ENCODE measurements around the gene TRDMT1. TPM values are rescaled to one million over a fixed set of nuclear protein-coding genes. Genes with fewer than 3 reads are reported as not detected.

TRDMT1 gene, protein sequence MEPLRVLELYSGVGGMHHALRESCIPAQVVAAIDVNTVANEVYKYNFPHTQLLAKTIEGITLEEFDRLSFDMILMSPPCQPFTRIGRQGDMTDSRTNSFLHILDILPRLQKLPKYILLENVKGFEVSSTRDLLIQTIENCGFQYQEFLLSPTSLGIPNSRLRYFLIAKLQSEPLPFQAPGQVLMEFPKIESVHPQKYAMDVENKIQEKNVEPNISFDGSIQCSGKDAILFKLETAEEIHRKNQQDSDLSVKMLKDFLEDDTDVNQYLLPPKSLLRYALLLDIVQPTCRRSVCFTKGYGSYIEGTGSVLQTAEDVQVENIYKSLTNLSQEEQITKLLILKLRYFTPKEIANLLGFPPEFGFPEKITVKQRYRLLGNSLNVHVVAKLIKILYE
- polyA plus RNA-seq (ENCODE audit: insufficient read length): 16.9 TPM
- long read RNA-seq, donor 1, full-length matches to known transcripts: 3 of 3 reads
- long read RNA-seq, donor 1, partial matches to known transcripts: 0 of 3 reads
- long read RNA-seq, donor 1, other reads (novel, unspliced or antisense): 0 of 3 reads
- long read RNA-seq, donor 2, partial matches to known transcripts: 0 of 1 reads
- long read RNA-seq, donor 2, other reads (novel, unspliced or antisense): 0 of 1 reads
- long read RNA-seq, donor 3, full-length matches to known transcripts: 3 of 3 reads
- long read RNA-seq, donor 3, partial matches to known transcripts: 0 of 3 reads
- long read RNA-seq, donor 3, other reads (novel, unspliced or antisense): 0 of 3 reads
- long read RNA-seq, donor 4: 0 reads
- long read RNA-seq, donor 5, partial matches to known transcripts: 0 of 2 reads
- long read RNA-seq, donor 5, other reads (novel, unspliced or antisense): 0 of 2 reads
- long read RNA-seq, donor 6, partial matches to known transcripts: 0 of 2 reads
- long read RNA-seq, donor 6, other reads (novel, unspliced or antisense): 0 of 2 reads
- long read RNA-seq, donor 7, partial matches to known transcripts: 0 of 2 reads
- long read RNA-seq, donor 7, other reads (novel, unspliced or antisense): 0 of 2 reads
- long read RNA-seq, donor 8: 0 reads

DNA sequence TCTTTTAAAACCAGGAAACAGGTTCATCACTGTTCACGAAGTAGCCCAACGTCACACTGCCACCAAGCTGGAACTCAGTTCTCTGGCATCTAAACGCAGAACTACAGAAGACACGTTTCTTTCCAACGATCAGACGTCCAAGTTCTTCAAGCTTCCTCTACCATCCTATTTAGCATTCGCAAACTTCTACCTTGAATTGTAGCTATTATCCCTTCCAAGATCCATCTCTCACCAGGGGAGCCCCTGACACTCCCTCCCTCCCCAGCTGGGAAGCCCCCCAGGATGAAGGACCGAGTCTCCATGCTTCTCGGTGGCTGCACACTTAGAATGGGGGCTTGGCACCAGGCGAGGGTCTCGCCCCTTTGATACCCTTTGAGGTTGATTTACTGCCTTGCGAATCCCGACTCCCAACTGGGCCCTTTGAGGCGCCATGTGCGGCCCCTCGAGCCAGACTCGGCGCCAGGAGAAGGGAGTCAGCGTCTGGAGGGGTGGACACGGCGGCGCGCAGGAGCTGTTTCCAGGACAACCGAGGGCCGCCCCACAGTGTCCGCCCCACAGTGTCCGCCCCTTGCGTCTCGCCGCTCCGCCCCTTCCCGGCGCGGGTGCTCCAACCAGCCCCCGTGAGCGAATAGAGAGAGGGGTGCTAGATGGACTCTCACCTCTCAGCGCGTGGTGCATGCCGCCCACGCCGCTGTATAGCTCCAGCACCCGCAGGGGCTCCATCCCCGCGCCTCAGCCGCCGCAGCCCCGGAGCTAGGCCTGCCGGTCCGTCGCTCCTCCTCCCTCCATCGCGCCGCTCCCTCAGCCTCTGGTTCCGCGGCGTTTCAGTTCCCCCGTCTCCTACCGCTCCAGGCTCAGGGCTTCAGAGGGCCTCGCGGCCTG is at the start of gene TRDMT1:
TRDMT1 (minus strand) TSS at position 761 of the 882 bp plus-strand sequence; CDS start at position 723, 38 bp downstream.
- DNase-seq: peak; percentile 88

DNA sequence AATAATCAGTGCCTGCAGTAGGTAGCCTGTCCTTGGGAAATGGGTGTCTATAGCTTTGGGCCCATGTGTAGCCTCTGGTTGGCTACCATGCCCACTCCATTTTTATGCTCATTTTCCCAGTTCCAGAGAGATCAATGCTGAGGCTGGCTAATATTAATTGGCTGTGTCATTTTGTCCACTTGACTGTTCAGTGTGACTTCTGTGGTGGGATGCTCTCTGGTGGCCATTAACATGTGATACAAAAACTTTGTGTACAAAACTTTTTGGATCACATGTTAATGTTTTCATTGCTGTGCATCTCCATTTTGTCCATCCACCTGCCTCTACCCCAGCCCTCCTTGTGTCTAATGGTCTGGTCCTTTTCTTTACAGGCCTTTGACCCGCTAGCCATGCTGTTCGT is 49.3 kb upstream of the TRDMT1 start:
- DNase-seq: no peak

DNA sequence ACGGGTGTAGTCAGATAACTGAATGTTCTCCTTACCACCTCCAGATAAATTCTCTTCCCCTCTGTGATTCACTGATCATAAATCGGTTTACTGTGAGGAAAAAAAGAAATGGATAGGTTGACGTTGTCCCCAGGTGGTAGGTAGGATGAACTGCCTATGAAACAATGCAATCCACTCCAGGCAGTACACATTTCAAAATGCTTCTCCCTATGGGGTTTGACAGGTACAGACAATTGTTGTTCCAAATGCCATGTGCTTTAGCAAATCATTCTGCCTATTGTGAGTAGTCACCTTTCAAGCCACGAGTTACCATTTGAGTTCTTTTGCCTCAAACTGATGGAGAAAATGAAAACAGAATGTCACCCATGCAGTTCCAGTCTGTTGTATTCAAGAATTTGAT is 48.3 kb upstream of the TRDMT1 start:
- DNase-seq: no peak

DNA sequence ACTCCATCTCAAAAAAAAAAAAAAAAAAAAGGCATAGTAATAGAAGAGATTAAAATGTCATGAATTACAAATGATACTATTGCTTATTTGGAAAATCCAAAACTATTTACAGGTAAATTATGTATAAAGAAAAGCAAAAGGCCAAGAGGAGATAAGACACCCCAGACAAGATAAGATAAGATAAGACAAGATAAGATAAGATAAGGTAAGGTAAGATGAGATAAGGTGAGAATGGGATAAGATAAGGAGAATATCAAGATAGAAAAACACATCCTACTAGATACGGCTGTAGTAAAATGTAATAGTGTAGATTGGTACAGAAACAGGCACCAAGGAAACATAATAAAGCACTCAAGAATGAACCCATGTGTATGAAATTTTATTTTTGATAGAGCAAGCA is 47.5 kb upstream of the TRDMT1 start:
- no peak for DNase-seq

DNA sequence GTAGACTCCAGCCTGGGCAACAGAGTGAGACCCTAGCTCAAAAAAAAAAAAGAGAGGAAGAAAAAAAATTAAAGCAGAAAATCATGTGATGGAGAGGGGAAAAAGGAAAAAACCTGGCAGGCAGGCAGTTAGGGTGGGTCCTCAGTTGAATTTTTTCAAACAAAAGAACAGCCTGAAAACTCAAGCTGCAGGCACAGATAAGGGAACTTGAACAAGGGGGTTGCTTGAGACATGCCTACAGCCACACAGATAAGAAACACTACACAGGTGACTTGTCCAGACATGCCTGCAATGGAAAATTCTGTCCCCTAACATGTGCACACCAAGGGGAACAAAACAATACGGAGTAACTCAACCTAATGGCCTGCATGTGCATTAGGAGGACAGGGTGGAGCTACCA is 45.7 kb upstream of the TRDMT1 start:
- no peak for DNase-seq

DNA sequence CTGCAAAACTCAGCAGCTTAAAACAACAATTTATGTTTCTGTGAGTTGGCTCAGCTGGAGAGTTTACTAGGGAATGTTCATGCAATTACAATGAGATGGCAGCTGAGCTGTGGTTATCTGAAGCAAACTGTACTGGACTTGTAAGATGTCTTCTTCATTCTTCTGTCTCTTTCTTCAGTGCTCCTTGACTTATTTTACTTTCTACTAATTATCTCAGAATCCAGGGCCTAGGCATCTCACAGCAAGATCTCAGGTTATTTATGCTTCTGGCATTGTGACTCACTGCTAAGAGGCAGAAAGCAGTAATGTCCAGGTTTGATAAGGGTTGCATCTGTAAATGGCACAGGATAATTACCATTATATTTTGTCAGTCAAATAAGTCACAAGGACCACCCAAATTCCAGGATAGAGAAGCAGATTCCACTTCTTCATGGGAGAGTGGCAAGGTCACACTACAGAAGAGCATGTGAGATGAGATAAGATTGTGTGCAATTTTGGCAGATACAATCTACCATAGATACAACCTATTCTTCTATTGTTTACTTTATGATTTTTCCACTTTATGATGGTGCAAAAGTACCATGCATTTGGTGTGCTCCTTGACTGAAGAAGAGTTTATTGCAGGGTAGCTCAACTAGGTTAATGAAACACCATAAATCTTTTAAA is 43.4 kb upstream of the TRDMT1 start:
- no peak for DNase-seq

DNA sequence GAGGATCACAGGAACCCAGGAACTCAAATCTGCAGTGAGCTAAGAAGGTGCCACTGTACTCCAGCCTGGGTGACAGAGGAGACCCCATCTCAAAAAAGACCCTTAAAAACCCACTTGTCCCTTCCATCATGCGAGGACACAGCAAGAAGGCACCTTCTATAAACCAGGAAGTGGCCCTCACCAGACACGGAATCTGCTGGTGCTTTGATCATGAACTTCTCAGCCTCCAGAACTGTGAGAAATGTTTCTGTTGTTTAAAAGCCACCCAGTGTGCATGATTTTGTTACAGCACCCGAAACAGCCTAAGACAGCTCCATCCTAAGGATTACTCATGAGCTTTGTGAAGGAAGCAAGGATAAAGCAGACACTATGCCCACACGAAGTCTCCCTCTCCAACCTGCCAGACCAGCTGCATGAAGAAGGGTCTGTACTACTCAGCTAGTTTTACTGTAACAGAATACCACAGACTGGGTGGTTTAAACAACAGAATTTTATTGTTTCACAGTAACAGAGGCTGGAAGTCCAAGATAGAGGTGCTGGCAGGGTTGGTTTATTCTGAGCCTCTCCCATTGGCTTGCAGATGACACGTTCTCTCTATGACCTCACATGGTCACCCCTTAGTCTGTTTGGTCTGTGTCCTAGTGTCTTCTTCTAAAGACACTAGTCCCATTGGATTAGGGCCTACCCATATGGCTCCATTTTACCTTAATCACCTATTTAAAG is 40.3 kb upstream of the TRDMT1 start:
- DNase-seq: no peak

DNA sequence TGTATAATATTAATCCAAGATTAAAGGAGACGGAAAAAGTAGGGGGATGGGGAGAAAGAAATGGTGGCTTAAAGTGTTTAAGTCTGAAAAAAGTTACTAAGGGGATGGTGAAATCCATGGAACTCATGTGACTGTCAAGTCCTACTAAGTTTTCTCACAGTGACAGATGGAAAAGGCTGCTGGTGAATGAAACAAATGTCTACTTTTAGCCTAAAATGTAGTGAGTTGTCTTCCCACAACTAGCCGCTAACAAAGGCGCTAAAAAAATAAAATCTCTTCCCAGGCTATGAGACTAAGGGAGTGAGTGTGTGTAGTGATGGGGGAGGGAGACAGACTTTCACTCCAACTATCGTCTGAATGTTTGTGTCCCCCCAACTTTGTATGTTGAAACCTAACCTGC is 39.1 kb upstream of the TRDMT1 start:
- no peak for DNase-seq

DNA sequence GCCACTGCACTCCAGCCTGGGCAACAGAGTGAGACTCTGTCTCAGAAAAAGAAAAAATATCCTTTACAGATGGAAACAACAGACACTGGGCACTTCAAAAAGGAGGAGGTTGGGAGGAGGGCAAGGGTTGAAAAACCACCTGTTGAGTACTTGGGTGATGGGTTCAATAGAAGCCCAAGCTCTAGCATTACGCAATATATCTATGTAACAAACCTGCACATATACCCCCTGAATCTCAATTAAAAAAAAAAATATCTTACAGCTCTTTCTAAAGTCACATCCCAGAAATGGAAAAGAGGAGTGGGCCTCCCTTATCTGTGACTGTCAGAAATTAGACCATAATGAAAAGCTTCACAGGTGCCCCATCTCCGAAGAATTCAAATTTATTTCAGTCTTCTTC is 38.6 kb upstream of the TRDMT1 start:
- DNase-seq: no peak

DNA sequence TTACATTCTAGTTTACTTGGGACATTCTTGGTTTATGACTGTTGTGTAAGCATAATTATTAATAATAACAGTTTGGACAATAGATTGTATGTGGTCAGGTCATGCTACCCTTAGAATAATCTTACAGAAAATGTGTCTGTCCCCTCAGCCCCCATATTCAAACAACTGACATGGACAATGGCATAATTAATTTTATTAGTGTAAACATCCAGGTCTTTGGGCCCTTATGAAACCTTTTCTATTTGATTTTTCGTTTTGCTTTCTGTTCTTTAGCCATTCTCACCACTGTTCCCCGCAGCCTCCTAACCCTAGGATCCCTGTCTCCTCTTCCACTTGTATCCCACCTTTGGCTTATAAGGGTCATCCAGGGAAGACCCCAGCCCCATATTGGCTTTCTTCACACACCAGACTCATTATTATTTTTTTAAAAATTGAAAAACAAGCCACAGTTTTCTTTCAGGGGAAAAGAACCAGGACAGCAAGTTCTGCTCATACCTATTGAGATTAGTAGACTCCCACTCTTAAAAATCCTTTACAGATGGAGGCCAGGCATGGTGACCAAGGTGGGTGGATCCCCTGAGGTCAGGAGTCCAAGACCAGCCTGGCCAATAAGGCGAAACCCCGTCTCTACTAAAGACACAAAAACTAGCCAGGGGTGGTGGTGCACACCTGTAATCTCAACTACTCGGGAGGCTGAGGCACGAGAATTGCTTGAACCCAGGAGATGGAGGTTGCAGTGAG is 38.0 kb upstream of the TRDMT1 start:
- DNase-seq: no peak

DNA sequence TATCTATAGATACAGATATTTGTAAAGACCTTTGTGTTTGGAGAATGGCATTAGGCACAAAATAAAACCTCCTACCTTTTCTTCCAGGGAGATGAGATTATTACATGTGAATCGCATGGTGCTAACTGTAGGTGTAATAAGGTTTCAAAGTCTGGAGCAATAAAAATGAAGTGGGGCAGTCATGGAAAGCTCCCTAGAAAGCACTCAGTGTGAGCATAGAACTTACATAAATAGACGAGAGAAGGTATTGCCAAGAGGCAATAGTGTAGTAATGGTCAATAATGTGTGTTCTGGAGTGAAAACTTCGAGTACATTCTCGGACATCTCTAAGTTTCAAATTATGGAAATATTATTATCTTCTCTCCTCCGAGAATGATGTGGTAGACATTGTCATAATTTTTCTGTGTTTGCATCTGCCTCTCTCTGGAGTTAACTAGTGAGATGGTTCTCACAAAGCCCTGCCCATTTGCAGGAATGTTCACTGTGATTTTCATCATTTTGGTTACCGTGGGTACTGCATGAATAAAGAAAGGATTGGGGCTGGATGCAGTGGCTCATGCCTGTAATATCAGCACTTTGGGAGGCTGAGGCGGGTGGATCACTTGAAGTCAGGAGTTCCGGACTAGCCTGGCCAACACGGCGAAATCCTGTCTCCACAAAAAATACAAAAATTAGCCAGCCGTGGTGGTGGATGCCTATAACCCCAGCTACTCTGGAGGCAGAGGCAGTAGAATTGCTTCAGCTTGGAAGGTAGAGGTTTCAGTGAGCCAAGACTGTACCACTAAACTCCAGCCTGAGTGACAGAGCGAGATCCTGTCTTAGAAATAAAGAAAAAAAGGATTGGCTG is 37.2 kb upstream of the TRDMT1 start:
- DNase-seq: no peak

DNA sequence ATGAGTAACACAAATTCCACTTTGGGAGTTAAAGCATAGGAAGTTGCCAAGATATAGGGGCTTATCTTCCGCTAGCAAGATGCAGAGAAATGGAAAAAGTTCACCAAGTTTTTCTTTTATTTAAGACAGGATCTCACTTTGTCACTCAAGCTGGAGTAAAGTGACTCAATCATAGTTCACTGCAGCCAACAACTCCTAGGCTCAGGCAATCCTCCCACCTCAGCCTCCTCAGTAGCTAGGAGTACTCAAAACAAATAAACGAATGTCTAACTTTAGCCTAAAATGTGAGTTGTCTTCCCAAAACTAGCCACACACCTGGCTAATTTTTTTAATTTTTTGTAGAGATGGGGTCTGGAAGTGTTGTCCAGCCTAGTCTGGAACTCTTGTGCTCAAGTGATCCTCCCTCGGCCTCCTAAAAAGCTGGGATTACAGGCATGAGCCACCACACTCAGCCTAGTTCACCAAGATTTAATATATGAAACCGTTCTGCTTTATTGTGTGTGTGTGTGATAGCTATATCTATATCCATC is 36.5 kb upstream of the TRDMT1 start:
- DNase-seq: no peak

DNA sequence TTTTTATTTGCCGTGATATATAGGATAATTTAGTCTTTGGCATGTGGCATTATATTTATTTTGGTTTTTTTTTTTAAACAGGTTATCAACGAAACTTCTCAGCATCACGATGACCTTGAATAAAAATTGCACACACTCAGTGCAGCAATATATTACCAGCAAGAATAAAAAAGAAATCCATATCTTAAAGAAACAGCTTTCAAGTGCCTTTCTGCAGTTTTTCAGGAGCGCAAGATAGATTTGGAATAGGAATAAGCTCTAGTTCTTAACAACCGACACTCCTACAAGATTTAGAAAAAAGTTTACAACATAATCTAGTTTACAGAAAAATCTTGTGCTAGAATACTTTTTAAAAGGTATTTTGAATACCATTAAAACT is 35.7 kb upstream of the TRDMT1 start:
- DNase-seq: no peak

DNA sequence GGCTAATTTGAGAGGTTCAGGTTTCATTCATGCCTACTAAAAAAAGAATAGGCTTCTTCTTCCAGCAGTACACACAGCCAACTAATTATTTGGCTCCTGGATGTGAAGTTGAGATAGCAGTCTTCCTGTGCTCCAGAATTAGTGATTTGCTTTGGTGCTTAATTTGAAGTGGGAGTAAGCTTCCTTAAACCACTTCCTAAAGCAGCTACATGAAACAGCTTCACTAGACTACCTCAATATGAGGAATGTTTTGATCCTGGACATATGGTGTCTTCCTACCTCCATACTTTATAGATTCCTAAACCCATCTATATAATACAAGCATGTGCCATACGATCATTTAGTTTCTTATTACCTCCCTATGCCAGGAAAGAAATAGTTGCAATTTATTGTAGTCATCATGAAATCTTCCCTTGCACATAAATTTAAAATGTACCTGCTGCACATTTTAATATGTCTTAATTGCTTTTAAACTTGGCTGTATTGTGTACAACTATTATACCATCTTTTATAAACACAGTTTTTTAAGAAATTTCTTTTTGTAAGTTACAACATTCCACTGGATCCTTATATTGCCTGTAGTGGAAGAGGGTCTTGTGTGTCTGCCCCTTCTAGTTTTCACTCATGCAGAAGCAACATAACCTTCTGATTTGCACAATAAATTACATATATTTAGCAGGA is 35.1 kb upstream of the TRDMT1 start:
- DNase-seq: no peak

DNA sequence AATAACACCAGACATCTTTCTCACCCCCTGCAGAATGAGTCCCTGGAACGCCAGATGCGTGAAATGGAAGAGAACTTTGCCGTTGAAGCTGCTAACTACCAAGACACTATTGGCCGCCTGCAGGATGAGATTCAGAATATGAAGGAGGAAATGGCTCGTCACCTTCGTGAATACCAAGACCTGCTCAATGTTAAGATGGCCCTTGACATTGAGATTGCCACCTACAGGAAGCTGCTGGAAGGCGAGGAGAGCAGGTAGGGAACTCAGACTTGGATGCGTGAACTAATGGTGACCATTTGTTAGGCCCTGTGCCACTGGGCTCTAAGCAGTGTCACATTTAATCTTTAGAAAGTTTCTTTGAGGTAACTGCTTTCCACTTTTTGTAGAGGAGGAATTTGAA is 33.7 kb upstream of the TRDMT1 start:
- DNase-seq: no peak

DNA sequence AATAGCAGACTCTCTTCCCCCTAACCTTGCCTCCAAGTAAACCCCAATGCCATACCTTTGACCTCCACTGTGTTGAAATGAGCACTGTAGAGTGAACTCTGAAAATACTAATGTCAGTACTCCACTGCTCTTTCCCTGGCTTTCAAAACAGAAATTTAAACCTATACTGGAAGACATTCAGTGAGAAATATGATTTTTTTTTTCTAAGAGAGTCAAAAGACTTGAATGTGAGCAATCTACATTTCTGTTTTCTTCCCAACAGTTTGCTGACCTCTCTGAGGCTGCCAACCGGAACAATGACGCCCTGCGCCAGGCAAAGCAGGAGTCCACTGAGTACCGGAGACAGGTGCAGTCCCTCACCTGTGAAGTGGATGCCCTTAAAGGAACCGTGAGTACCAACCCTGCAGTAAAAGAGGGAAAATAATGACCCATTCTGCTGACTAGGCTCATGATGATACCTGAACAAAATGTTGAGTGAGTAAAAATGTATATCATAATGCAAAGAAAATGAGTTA is 33.0 kb upstream of the TRDMT1 start:
- no peak for DNase-seq

DNA sequence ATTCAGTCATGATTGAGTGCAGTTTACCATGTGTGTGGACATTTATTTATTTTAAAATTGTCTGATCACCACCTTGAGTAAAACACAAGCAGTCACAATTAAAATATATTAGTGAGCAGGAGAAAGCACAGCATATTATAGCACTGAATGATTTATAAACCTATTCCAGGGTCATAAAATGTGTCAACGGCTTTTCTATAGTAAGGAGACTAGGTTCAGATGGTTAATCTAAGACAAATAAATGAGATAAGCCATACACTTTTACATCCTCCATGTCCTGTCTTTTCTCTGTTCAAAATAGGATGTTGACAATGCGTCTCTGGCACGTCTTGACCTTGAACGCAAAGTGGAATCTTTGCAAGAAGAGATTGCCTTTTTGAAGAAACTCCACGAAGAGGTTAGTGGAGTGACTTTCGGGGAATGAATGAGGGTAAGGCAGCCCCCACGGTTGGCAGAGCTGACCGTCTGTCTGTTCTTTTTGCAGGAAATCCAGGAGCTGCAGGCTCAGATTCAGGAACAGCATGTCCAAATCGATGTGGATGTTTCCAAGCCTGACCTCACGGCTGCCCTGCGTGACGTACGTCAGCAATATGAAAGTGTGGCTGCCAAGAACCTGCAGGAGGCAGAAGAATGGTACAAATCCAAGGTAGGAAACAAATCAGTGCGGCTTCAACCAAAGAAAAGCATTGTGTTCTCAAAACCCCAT is 32.0 kb upstream of the TRDMT1 start:
- no peak for DNase-seq

Measured in left kidney (tissue), 8 donors.